Astrocyte (in vitro differentiated cells and primary cell): ENCODE results near the gene NSMCE1. TPM values are rescaled to one million over a fixed set of nuclear protein-coding genes. Genes with fewer than 3 reads are reported as not detected.

Source experiments
- total RNA-seq: library from RNA; stranded (reverse); gene quantifications from 2 replicates; pipeline ENCODE4 v1.2.1, GENCODE V29; 2021

Gene NSMCE1
- total RNA-seq, 1 donor from 2014 or later = 12.1 TPM

Other genes starting within 250 kb of the NSMCE1 start
- gene C16orf82, start 201.8 kb downstream of the NSMCE1 start, total RNA-seq = not detected in 2 replicates
- 3.4 and 4.3 TPM in 2 replicates for gene KDM8, start 65.2 kb downstream of the NSMCE1 start, total RNA-seq
- 17.5 and 17.6 TPM in 2 replicates for gene IL4R, start 45.2 kb upstream of the NSMCE1 start, total RNA-seq
- 1.8 and 3.0 TPM in 2 replicates for gene IL21R, start 133.4 kb upstream of the NSMCE1 start, total RNA-seq